ENCODE results near the gene PGAM1.

- TF ChIP-seq, protein P1, sequence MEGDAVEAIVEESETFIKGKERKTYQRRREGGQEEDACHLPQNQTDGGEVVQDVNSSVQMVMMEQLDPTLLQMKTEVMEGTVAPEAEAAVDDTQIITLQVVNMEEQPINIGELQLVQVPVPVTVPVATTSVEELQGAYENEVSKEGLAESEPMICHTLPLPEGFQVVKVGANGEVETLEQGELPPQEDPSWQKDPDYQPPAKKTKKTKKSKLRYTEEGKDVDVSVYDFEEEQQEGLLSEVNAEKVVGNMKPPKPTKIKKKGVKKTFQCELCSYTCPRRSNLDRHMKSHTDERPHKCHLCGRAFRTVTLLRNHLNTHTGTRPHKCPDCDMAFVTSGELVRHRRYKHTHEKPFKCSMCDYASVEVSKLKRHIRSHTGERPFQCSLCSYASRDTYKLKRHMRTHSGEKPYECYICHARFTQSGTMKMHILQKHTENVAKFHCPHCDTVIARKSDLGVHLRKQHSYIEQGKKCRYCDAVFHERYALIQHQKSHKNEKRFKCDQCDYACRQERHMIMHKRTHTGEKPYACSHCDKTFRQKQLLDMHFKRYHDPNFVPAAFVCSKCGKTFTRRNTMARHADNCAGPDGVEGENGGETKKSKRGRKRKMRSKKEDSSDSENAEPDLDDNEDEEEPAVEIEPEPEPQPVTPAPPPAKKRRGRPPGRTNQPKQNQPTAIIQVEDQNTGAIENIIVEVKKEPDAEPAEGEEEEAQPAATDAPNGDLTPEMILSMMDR (IDR thresholded peaks at IDR 0.05; ENCODE audit: poor library complexity), result no peak
- TF ChIP-seq EZH2 (IDR thresholded peaks at IDR 0.05; ENCODE audit: borderline replicate concordance), result no peak
These were observed 1.7 kb downstream of the PGAM1 start for GRCh38 chr10:97427571-97428179.
